ENCODE data around the gene ANKRD16. TPM values are rescaled to one million over a fixed set of nuclear protein-coding genes. Genes with fewer than 3 reads are reported as not detected.
A peak's percentile ranks its signal among the peaks of the same experiment; 100 is the strongest.

ANKRD16 gene
- total and polyA plus RNA-seq, 7 donors = 1.6 to 11.4 (median 8.6) TPM

DNA sequence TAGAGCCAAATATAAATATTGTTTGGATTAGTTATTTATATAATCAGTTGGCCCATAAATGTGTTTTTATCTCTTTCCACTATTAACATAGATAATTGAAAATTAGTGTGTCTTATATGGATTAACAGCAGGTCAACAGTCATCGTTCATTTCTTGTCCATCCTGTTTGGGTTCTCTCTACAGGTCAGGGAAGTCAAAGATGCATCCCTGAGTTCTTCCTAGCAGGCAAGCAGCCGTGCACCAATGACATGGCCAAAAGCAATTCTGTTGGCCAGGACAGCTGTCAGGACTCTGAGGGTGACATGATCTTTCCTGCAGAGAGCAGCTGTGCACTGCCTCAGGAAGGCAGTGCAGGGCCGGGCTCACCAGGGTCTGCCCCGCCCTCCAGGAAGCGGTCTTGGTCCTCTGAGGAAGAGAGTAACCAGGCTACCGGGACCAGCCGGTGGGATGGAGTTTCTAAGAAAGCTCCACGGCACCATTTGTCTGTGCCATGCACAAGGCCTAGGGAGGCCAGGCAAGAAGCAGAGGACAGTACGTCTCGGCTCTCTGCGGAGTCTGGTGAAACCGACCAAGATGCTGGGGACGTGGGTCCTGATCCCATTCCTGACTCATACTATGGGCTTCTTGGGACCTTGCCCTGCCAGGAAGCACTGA, 16.3 kb upstream of the ANKRD16 start:
- no peaks in the 10 kb centered on the region for H3K27me3 ChIP-seq
- TF ChIP-seq EP300 (IDR thresholded peaks at IDR 0.05) (no peak), POLR2AphosphoS5 (IDR thresholded peaks at IDR 0.05) (no peak), POLR2A (IDR thresholded peaks at IDR 0.05) (no peak)
- TF ChIP-seq, protein P1, sequence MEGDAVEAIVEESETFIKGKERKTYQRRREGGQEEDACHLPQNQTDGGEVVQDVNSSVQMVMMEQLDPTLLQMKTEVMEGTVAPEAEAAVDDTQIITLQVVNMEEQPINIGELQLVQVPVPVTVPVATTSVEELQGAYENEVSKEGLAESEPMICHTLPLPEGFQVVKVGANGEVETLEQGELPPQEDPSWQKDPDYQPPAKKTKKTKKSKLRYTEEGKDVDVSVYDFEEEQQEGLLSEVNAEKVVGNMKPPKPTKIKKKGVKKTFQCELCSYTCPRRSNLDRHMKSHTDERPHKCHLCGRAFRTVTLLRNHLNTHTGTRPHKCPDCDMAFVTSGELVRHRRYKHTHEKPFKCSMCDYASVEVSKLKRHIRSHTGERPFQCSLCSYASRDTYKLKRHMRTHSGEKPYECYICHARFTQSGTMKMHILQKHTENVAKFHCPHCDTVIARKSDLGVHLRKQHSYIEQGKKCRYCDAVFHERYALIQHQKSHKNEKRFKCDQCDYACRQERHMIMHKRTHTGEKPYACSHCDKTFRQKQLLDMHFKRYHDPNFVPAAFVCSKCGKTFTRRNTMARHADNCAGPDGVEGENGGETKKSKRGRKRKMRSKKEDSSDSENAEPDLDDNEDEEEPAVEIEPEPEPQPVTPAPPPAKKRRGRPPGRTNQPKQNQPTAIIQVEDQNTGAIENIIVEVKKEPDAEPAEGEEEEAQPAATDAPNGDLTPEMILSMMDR (IDR thresholded peaks at IDR 0.05) = no peak
- H3K27ac ChIP-seq = no peak overlapping the region
- peaks cover 0 to 5% (median 0%) of the 10 kb centered on the region in 4 donors for H3K4me1 ChIP-seq
- peaks cover 16 to 46% (median 22%) of the 10 kb centered on the region in 4 donors for H3K36me3 ChIP-seq
- intact Hi-C loops (cut with DNase I) = no loop called here
- H3K9me3 ChIP-seq = no peaks in the 10 kb centered on the region
- H3K4me3 ChIP-seq = no peak overlapping the region
- WGBS, 2 donors = 79 to 83% methylated on average over 13 of the region's 13 CpGs
- DNase-seq = peak; percentile 71

DNA sequence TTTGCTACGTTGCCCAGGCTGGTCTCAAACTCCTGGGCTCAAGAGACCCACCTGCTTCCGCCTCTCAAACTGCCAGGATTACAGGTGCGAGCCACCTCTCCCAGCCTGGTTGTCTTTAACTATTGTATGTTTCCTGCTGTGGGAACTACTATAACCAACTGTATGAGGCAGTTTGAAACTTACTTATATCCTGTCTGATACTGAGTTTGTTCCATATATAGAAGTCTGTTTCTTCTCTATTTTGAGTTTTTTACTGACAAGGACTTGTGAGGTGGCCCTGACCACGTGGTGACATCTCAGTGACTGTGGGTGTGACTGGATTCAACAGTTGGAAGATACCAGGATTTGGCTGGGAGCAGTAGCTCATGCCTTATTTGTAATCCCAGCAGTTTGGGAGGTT, 14.5 kb upstream of the ANKRD16 start:
- Histone ChIP-seq H3K9me3 (no peaks in the 10 kb centered on the region), H3K27ac (no peak overlapping the region), H3K4me1 (peaks cover 0 to 5% (median 0%) of the 10 kb centered on the region in 4 donors), H3K27me3 (no peaks in the 10 kb centered on the region), H3K36me3 (peaks cover 5 to 29% (median 8%) of the 10 kb centered on the region in 4 donors), H3K4me3 (no peak overlapping the region)
- 57 to 70% methylated on average over 4 of the region's 4 CpGs for WGBS, 2 donors
- DNase-seq = no peak
- TF ChIP-seq POLR2AphosphoS5 (IDR thresholded peaks at IDR 0.05) = no peak
- TF ChIP-seq, protein P1 (IDR thresholded peaks at IDR 0.05) = no peak
- no peak for TF ChIP-seq POLR2A (IDR thresholded peaks at IDR 0.05)
- no peak for TF ChIP-seq EP300 (IDR thresholded peaks at IDR 0.05)
- intact Hi-C loops (cut with DNase I) = no loop called here

DNA sequence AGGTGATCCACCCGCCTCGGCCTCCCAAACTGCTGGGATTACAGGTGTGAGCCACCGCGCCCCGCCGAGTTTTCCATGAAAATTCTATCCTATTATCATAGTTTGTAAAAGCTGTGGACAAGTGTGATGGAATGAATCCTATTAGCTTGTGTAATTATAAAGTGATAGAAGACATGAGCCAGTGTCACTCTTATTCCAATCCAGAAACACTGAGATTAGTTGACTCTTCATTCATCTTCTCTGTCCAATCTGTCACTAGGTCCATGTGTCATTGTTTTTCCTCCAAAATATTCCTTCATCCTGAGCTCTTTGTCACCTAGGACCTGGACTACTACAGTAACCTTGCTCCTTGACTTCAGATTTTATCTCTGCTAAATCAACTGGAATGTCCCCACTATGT, 13.9 kb upstream of the ANKRD16 start:
- TF ChIP-seq, protein P1 (IDR thresholded peaks at IDR 0.05) = no peak
- TF ChIP-seq EP300 (IDR thresholded peaks at IDR 0.05) (no peak), POLR2A (IDR thresholded peaks at IDR 0.05) (no peak), POLR2AphosphoS5 (IDR thresholded peaks at IDR 0.05) (no peak)
- no peak overlapping the region for H3K27ac ChIP-seq
- intact Hi-C loops (cut with DNase I) = no loop called here
- peaks cover 0 to 22% (median 2%) of the 10 kb centered on the region in 4 donors for H3K36me3 ChIP-seq
- no peaks in the 10 kb centered on the region for H3K9me3 ChIP-seq
- no peak for DNase-seq
- H3K4me3 ChIP-seq = no peak overlapping the region
- no peaks in the 10 kb centered on the region for H3K27me3 ChIP-seq
- peaks cover 0 to 5% (median 0%) of the 10 kb centered on the region in 4 donors for H3K4me1 ChIP-seq
- 97 to 99% methylated on average over 6 of the region's 6 CpGs for WGBS, 2 donors

DNA sequence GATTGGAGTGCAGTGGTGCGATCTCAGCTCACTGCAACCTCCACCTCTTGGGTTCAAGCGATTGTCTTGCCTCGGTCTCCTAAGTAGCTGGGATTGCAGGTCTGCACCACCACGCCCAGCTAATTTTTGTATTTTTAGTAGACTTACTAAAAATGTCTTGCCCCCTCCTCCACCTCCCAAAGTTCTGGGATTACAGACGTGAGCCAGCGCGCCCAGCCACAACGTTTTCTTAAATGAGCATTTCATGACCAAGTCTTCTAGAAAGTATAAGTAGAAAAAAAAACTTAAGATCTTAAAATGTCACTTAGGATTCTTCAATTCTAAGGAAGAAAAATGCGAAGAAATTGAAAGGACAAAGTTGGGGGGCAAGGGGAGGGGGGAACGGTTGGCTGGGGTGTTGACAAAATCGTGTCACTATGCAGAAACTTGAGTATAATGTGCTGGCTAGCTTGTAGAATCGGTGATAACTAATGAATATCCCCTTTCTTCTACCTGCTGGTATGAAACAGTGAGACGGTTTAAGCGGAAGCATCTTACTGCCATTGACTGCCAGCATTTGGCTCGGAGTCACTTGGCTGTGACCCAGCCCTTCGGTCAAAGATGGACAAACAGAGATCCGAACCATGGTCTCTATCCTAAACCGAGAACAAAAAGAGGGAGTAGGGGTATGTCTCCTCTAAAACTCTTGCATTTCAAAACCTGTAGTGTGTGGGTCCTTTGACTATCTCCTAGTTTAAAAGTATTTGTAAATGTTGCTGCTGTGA, 13.0 kb upstream of the ANKRD16 start:
- TF ChIP-seq, protein P1 (IDR thresholded peaks at IDR 0.05) = no peak
- no peak for TF ChIP-seq POLR2A (IDR thresholded peaks at IDR 0.05)
- no peak for TF ChIP-seq EP300 (IDR thresholded peaks at IDR 0.05)
- no peak for TF ChIP-seq POLR2AphosphoS5 (IDR thresholded peaks at IDR 0.05)
- 96 to 97% methylated on average over 18 of the region's 18 CpGs for WGBS, 2 donors
- intact Hi-C loops (cut with DNase I) = no loop called here

More for the DNA sequence above, 13.0 kb upstream of the ANKRD16 start:
- Histone ChIP-seq H3K9me3 (no peaks in the 10 kb centered on the region), H3K27ac (no peak overlapping the region), H3K4me1 (peaks cover 0 to 5% (median 0%) of the 10 kb centered on the region in 4 donors), H3K4me3 (no peak overlapping the region), H3K27me3 (no peaks in the 10 kb centered on the region), H3K36me3 (peaks cover 0 to 20% (median 5%) of the 10 kb centered on the region in 4 donors)
- DNase-seq = no peak
